Bronchial epithelial cell (primary cell): ENCODE data around the gene CANT1. TPM values are rescaled to one million over a fixed set of nuclear protein-coding genes. Genes with fewer than 3 reads are reported as not detected.

Experiments used
- DNase-seq: peaks from one replicate; pipeline ENCODE4 v3.0.0-alpha.2; 2010; ENCODE audit warnings: low read depth
- FAIRE-seq: peaks from 2 replicates; lab custom pipeline; 2011; peaks lifted over from hg19 to GRCh38; lab: Jason Lieb, UNC
- H3K27me3 ChIP-seq: 2 replicates; pipeline ENCODE4 v1.5.1; 2011; ENCODE audit warnings: low read length; ENCODE audit not compliant: control insufficient read depth, insufficient read depth
- H3K36me3 ChIP-seq: 2 replicates; pipeline ENCODE4 v1.5.1; 2011; ENCODE audit warnings: low read length; ENCODE audit not compliant: control insufficient read depth, insufficient read depth
- H3K4me3 ChIP-seq: 2 replicates; pipeline ENCODE4 v1.5.1; 2011; ENCODE audit warnings: mild to moderate bottlenecking, low read depth, low read length, control low read depth
- CTCF ChIP-seq: IDR thresholded peaks from 2 replicates; pipeline ENCODE4 v1.5.1; 2011; ENCODE audit warnings: mild to moderate bottlenecking, moderate library complexity, low read length, control low read depth, inconsistent platforms; ENCODE audit not compliant: insufficient read depth, severe bottlenecking
- total RNA-seq: library from RNA; depleted of rRNA; stranded (reverse); fragments of >200 nt; gene quantifications from 2 replicates; pipeline ENCODE4 v1.2.1, GENCODE V29; 2014

The CANT1 gene
- total RNA-seq, 1 donor from 2014 or later: 60.0 TPM

GRCh38 chr17:78953356-78954350, 55.9 kb downstream of the CANT1 start:
- TF ChIP-seq CTCF: no peak
- Histone ChIP-seq H3K36me3 (no peaks in the 10 kb centered on the region), H3K27me3 (no peaks in the 10 kb centered on the region), H3K4me3 (no peak overlapping the region)
- FAIRE-seq (no peak), DNase-seq (no peak)

GRCh38 chr17:78952706-78953105, 56.9 kb downstream of the CANT1 start:
- H3K4me3 ChIP-seq: no peak overlapping the region
- no peak for TF ChIP-seq CTCF
- no peaks in the 10 kb centered on the region for H3K27me3 ChIP-seq
- no peak for FAIRE-seq
- no peak for DNase-seq
- no peaks in the 10 kb centered on the region for H3K36me3 ChIP-seq

- FAIRE-seq (no peak), DNase-seq (no peak)
- TF ChIP-seq CTCF: no peak
- H3K4me3 ChIP-seq: no peak overlapping the region
- H3K27me3 ChIP-seq: no peaks in the 10 kb centered on the region
- H3K36me3 ChIP-seq: no peaks in the 10 kb centered on the region
Observed at GRCh38 chr17:78951967-78952551, 57.5 kb downstream of the CANT1 start.

GRCh38 chr17:78950870-78951269, 58.7 kb downstream of the CANT1 start:
- H3K4me3 ChIP-seq: no peak overlapping the region
- DNase-seq: no peak
- H3K36me3 ChIP-seq: no peaks in the 10 kb centered on the region
- TF ChIP-seq CTCF: no peak
- FAIRE-seq: peak; percentile 23
- no peaks in the 10 kb centered on the region for H3K27me3 ChIP-seq

- TF ChIP-seq CTCF: no peak
- H3K36me3 ChIP-seq: no peaks in the 10 kb centered on the region
- DNase-seq: peak; percentile 15
- no peak for FAIRE-seq
- H3K4me3 ChIP-seq: no peak overlapping the region
- H3K27me3 ChIP-seq: no peaks in the 10 kb centered on the region
Observed at GRCh38 chr17:78947235-78948149, 62.1 kb downstream of the CANT1 start.
